CD4-positive, alpha-beta T cell treated with Interleukin-6 at 100 ng/mL for 8 hours (primary cell): ENCODE measurements around the gene EBI3.
"Not testable (repeated sequence)": the region's sequence is repeated elsewhere in the genome, so short reads cannot be mapped to it uniquely, and the experiment has no call there.

Source experiments
- DNase-seq: peaks from one replicate; pipeline ENCODE4 v3.0.0-alpha.2; 2020; ENCODE audit warnings: mixed read lengths, low spot score

Gene EBI3

DNA sequence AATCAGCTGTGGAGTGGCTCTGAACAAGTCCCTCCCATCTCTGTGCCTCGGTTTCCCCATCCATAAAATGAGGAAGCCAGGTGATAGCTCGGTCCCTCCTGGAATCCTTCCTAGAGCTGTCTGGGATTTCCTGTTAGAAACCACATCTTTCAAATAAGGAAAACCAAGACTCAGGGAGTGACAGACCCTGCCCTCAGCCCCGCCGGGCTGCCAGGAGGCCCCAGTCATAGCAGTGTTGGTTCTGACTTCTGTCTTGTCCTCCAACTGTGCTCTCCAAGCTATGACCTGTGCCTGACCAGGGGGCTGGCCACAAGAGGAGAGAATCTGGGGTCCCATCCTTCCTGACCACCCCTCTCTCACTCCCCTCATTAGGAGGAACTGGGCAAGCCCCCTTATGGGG lies 48.7 kb downstream of the EBI3 start:
- DNase-seq: no peak

GRCh38 chr19:4278419-4279266 lies 49.3 kb downstream of the EBI3 start, which contains the start of gene SHD:
Gene SHD, plus strand, starts transcription at chr19:4279266. Its CDS starts 798 bp downstream, at chr19:4280064.
- DNase-seq: no peak

DNA sequence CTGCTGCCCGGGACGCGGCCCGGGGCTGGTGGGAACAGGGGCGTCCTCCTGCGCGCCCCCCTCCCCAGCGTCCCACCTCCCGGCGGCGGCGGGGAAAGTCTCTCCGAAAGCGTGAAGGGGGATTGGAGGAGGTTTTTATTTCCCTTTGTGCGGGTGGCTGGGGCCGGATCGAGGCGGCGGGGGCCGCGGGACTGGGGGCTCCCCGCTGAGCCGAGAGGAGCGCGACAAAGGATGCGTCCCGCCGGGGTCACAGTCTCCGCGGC lies 49.9 kb downstream of the EBI3 start:
- DNase-seq: no peak

- DNase-seq: no peak
Measured at GRCh38 chr19:4279530-4280422, 50.5 kb downstream of the EBI3 start.

DNA sequence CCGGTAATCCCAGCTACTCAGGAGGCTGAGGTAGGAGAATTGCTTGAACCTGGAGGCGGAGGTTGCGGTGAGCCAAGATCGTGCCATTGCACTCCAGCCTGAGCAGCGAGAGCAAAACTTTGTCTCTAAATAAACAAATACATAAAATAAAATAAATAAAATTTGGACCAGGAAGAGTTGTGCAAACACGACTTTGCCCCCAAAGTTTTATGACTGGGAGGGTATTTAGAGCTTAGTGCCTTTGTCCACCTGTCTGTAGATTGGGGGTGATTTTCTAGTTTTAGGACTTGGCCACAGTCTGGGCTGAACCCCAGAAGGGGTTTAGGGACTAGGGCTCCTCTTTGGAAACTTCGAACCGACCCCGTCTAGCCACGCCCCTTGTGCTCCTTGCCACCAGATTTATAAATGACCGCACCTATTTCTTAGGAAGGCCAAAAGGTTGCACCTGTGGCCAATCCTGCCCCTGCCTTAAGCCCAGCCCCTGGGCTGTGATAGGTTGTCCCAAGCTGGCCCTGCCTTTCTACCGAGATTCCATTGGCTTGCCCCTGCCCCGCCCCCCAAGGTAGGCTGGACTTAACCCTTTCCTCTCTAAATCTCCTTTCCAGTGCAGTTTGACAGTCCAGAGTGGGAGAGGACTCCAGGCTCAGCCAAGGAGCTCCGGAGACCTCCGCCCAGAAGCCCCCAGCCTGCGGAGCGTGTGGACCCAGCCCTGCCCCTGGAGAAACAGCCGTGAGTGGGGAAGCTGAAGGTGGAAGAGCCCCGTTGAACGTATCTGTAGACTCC lies 55.0 kb downstream of the EBI3 start:
- no peak for DNase-seq

DNA sequence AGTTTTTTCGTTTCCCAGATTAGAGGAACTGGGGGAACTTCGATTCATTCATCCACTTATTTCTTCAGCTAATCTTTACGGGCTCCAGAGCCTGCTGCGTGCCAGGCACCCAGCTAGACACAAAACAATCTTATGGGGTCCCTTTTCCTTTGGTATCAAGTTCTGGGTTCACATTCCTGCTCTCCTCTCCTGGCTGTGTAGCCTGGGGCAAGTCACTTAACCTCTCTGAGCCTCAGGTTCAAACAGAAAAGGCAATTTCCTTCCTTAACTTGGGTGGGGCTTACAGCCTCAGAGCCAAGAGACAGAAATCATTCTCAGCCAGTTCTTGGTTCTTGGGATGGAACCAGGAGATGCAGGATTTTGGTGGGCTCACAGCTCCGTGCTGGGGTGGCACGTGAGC lies 55.7 kb downstream of the EBI3 start:
- DNase-seq: no peak

GRCh38 chr19:4286141-4286540 lies 56.8 kb downstream of the EBI3 start:
- not testable (repeated sequence) for DNase-seq
